ENCODE data around the gene KDM4C.

- TF ChIP-seq REST (IDR thresholded peaks at IDR 0.05; ENCODE audit: insufficient read depth in 1 of 2, low read depth in 2 of 2, low read length in 1 of 2) (no peak), CTCF (IDR thresholded peaks at IDR 0.05) (no peak)
Measured at GRCh38 chr9:7211657-7212056, 453.9 kb downstream of the KDM4C start.
